ENCODE measurements around the gene SLC9A8. TPM values are rescaled to one million over a fixed set of nuclear protein-coding genes. Genes with fewer than 3 reads are reported as not detected.
A peak's percentile ranks its signal among the peaks of the same experiment; 100 is the strongest.

SLC9A8 gene
- total and polyA plus RNA-seq, 9 of the 15 experiments (the other 6 are each of a cell fraction or from before 2014, with no cell fraction given): 0.56 to 9.7 (median 5.0) TPM

DNA sequence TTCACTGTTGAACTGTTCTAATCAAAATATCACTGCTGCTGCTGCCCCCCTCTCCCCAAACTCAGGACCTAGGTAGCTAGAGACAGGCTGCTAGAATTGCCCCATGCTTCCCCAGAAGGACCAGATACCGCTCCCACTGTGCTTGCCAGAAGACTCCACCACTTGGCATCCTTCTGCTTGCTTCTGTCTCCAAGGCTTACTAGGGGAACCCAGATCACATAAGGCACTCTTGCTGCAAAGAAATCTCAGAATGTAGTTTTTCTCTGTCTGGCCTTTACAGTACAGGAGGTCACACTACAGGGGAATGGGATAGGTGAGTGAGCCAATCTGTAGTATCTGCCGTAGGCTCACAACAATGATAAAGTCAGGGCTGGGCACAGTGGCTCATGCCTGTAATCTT is 21.5 kb upstream of the SLC9A8 start (continued):
- TF ChIP-seq, protein P1, sequence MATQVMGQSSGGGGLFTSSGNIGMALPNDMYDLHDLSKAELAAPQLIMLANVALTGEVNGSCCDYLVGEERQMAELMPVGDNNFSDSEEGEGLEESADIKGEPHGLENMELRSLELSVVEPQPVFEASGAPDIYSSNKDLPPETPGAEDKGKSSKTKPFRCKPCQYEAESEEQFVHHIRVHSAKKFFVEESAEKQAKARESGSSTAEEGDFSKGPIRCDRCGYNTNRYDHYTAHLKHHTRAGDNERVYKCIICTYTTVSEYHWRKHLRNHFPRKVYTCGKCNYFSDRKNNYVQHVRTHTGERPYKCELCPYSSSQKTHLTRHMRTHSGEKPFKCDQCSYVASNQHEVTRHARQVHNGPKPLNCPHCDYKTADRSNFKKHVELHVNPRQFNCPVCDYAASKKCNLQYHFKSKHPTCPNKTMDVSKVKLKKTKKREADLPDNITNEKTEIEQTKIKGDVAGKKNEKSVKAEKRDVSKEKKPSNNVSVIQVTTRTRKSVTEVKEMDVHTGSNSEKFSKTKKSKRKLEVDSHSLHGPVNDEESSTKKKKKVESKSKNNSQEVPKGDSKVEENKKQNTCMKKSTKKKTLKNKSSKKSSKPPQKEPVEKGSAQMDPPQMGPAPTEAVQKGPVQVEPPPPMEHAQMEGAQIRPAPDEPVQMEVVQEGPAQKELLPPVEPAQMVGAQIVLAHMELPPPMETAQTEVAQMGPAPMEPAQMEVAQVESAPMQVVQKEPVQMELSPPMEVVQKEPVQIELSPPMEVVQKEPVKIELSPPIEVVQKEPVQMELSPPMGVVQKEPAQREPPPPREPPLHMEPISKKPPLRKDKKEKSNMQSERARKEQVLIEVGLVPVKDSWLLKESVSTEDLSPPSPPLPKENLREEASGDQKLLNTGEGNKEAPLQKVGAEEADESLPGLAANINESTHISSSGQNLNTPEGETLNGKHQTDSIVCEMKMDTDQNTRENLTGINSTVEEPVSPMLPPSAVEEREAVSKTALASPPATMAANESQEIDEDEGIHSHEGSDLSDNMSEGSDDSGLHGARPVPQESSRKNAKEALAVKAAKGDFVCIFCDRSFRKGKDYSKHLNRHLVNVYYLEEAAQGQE (IDR thresholded peaks at IDR 0.05; ENCODE audit: borderline replicate concordance): no peak
- TF ChIP-seq, protein P1 (CRISPR knock-in tag; IDR thresholded peaks at IDR 0.05; ENCODE audit: low read depth): no peak

DNA sequence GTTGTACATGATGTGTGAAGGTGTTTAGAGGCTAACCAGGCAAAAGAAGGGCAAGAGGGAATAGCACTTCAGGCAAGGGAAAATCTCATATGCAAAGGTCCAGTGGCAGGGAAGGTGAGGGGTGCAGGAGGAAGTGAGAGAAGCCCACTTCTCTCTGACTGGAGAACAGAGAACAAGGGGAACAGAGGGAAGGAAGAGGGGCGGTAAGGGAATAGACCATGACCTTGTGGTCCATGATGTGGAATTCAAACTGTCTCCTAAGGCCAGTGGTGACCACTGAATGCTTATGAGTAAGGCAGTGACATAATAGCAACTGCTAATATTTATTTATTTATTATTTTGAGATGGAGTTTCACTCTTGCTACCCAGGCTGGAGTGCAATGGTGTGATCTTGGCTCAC is 20.6 kb upstream of the SLC9A8 start:
- ChIA-PET POLR2A (interaction anchor here (0.7 kb wide), 1 partner anchor 60 kb away, joined by 3 read pairs; no protein-coding TSS in a partner anchor), CTCF (ENCODE audit: low intra/inter-chr PET ratio) (no interaction called here)
- intact Hi-C loops (cut with micrococcal nuclease) (no loop called here), in situ Hi-C loops (cut with MboI) (no loop called here)
- no peaks in the 10 kb centered on the region for H3K9me1 ChIP-seq (ENCODE audit: control insufficient read depth, insufficient read depth, low read length)
- DNase-seq (ENCODE audit: extremely low read depth in 1 of 4, low spot score in 3 of 4) (no peak), FAIRE-seq (no peak), ATAC-seq (no peak)
- BruUV-seq (replicated peaks): no TSS peak
- H4K20me1 ChIP-seq (replicated peaks; ENCODE audit: control insufficient read depth, insufficient read depth, low read length): no peaks in the 10 kb centered on the region
- H3K9ac ChIP-seq (ENCODE audit: insufficient read depth in 1 of 2, low read depth in 2 of 2, low read length in 2 of 2): no peak overlapping the region
- peak overlapping the region; percentile 50; the same call in 2 of the 3 replicates for H3K27ac ChIP-seq (ENCODE audit: extremely low read depth, low read depth, low read length)
- no peak overlapping the region for H3K4me3 ChIP-seq
- H3K36me3 ChIP-seq (ENCODE audit: control insufficient read depth, insufficient read depth, low read length): no peaks in the 10 kb centered on the region
- H2AFZ ChIP-seq (ENCODE audit: low read depth, low read length): peak overlapping the region; percentile 82
- H3K79me2 ChIP-seq (ENCODE audit: control insufficient read depth, insufficient read depth, low read length): no peaks in the 10 kb centered on the region
- no peak overlapping the region for H3K4me2 ChIP-seq (ENCODE audit: insufficient read depth, low read length)
- H3K4me1 ChIP-seq (replicated peaks in 1 of 2; ENCODE audit: control insufficient read depth in 2 of 2, insufficient read depth in 2 of 2, low read length in 2 of 2): peaks cover 28 to 46% of the 10 kb centered on the region in 2 experiments
- 89% methylated on average over 1 of the region's 1 CpG for WGBS (ENCODE audit: insufficient coverage, low coverage, missing lambda C conversion rate)
- no peaks in the 10 kb centered on the region for H3K27me3 ChIP-seq (ENCODE audit: control insufficient read depth in 2 of 2, insufficient read depth in 2 of 2, low read length in 2 of 2)
- H3K9me3 ChIP-seq (replicated peaks; ENCODE audit: control insufficient read depth, insufficient read depth, low read depth, low read length): no peaks in the 10 kb centered on the region
- TF ChIP-seq KLF13 (tag; IDR thresholded peaks at IDR 0.05; ENCODE audit: borderline replicate concordance, low read depth) (no peak), POLR2AphosphoS5 (IDR thresholded peaks at IDR 0.05; ENCODE audit: control insufficient read depth, insufficient read depth, low read depth, low read length) (no peak), BCOR (IDR thresholded peaks at IDR 0.05) (peak; percentile 40; the same call in 1 of the 2 replicates), CEBPB (tag; IDR thresholded peaks at IDR 0.05) (no peak)
- TF ChIP-seq, protein P2, sequence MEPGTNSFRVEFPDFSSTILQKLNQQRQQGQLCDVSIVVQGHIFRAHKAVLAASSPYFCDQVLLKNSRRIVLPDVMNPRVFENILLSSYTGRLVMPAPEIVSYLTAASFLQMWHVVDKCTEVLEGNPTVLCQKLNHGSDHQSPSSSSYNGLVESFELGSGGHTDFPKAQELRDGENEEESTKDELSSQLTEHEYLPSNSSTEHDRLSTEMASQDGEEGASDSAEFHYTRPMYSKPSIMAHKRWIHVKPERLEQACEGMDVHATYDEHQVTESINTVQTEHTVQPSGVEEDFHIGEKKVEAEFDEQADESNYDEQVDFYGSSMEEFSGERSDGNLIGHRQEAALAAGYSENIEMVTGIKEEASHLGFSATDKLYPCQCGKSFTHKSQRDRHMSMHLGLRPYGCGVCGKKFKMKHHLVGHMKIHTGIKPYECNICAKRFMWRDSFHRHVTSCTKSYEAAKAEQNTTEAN (CRISPR knock-in tag; IDR thresholded peaks at IDR 0.05): no peak
- TF ChIP-seq, protein P3, sequence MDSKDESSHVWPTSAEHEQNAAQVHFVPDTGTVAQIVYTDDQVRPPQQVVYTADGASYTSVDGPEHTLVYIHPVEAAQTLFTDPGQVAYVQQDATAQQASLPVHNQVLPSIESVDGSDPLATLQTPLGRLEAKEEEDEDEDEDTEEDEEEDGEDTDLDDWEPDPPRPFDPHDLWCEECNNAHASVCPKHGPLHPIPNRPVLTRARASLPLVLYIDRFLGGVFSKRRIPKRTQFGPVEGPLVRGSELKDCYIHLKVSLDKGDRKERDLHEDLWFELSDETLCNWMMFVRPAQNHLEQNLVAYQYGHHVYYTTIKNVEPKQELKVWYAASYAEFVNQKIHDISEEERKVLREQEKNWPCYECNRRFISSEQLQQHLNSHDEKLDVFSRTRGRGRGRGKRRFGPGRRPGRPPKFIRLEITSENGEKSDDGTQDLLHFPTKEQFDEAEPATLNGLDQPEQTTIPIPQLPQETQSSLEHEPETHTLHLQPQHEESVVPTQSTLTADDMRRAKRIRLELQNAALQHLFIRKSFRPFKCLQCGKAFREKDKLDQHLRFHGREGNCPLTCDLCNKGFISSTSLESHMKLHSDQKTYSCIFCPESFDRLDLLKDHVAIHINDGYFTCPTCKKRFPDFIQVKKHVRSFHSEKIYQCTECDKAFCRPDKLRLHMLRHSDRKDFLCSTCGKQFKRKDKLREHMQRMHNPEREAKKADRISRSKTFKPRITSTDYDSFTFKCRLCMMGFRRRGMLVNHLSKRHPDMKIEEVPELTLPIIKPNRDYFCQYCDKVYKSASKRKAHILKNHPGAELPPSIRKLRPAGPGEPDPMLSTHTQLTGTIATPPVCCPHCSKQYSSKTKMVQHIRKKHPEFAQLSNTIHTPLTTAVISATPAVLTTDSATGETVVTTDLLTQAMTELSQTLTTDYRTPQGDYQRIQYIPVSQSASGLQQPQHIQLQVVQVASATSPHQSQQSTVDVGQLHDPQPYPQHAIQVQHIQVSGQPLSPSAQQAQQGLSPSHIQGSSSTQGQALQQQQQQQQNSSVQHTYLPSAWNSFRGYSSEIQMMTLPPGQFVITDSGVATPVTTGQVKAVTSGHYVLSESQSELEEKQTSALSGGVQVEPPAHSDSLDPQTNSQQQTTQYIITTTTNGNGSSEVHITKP (IDR thresholded peaks at IDR 0.05; ENCODE audit: partially characterized antibody): peak; percentile 69

Measured in K562 (cell line).